T-helper 2 cell treated with Interferon-gamma antibody and Interleukin-4, amounts not matched to agents 5 μg/mL and 100 μg/mL, for 36 hours (primary cell): ENCODE data around the gene NGDN.
A peak's percentile ranks its signal among the peaks of the same experiment; 100 is the strongest.

Experiments used
- DNase-seq: peaks from one replicate; pipeline ENCODE4 v3.0.0; 2021; ENCODE audit warnings: low spot score
- H3K27ac Mint-ChIP-seq: one replicate; pipeline ENCODE4 v1.8.0; 2021; ENCODE audit warnings: mild to moderate bottlenecking, mixed read lengths
- H3K27me3 Mint-ChIP-seq: one replicate; pipeline ENCODE4 v1.8.0; 2021; ENCODE audit warnings: low read depth, mixed read lengths
- H3K36me3 Mint-ChIP-seq: one replicate; pipeline ENCODE4 v1.8.0; 2021; ENCODE audit warnings: low read depth, mixed read lengths
- H3K4me1 Mint-ChIP-seq: one replicate; pipeline ENCODE4 v1.8.0; 2021; ENCODE audit warnings: low read depth, mixed read lengths
- H3K4me3 Mint-ChIP-seq: one replicate; pipeline ENCODE4 v1.8.0; 2022; ENCODE audit warnings: mild to moderate bottlenecking, moderate library complexity, mixed read lengths
- H3K9me3 Mint-ChIP-seq: one replicate; pipeline ENCODE4 v1.8.0; 2021; ENCODE audit warnings: mixed read lengths

The NGDN gene

GRCh38 chr14:23478109-23478759 is 8.7 kb downstream of the NGDN start:
- no peak overlapping the region for H3K27ac Mint-ChIP-seq

GRCh38 chr14:23481362-23481970 is 12.0 kb downstream of the NGDN start:
- Mint-ChIP-seq H3K4me1 (peaks cover 3% of the 10 kb centered on the region), H3K9me3 (no peaks in the 10 kb centered on the region), H3K4me3 (no peak overlapping the region), H3K36me3 (peaks cover 15% of the 10 kb centered on the region), H3K27me3 (no peaks in the 10 kb centered on the region), H3K27ac (no peak overlapping the region)
- no peak for DNase-seq

More at GRCh38 chr14:23478109-23478759, 8.7 kb downstream of the NGDN start:
- Mint-ChIP-seq H3K4me1 (peaks cover 3% of the 10 kb centered on the region), H3K4me3 (no peak overlapping the region), H3K9me3 (no peaks in the 10 kb centered on the region), H3K36me3 (peaks cover 37% of the 10 kb centered on the region), H3K27me3 (no peaks in the 10 kb centered on the region)
- DNase-seq: peak; percentile 23

GRCh38 chr14:23481979-23482822 is 12.7 kb downstream of the NGDN start:
- DNase-seq: no peak
- Mint-ChIP-seq H3K27me3 (no peaks in the 10 kb centered on the region), H3K36me3 (peaks cover 9% of the 10 kb centered on the region), H3K4me3 (no peak overlapping the region), H3K4me1 (peaks cover 3% of the 10 kb centered on the region), H3K9me3 (no peaks in the 10 kb centered on the region), H3K27ac (no peak overlapping the region)

DNA sequence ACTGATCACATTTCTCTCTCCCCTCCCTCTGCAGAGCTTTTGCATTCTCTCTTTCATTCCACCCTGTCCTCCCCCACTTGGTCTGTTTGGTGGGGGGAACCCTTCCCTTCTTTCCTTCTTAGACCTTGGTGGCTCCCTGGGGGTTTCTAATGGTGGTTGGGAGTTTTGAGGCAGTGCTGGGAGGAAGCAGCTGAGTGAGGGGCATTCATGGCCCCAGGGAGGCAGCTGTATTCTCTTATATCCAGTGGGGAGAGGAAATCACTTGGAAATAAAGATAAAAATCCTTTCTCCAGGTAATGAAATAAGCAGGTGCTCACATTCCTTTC is 13.3 kb downstream of the NGDN start:
- Mint-ChIP-seq H3K4me3 (no peak overlapping the region), H3K27me3 (no peaks in the 10 kb centered on the region), H3K9me3 (no peaks in the 10 kb centered on the region), H3K36me3 (peaks cover 3% of the 10 kb centered on the region), H3K27ac (no peak overlapping the region), H3K4me1 (peaks cover 2% of the 10 kb centered on the region)
- DNase-seq: no peak

DNA sequence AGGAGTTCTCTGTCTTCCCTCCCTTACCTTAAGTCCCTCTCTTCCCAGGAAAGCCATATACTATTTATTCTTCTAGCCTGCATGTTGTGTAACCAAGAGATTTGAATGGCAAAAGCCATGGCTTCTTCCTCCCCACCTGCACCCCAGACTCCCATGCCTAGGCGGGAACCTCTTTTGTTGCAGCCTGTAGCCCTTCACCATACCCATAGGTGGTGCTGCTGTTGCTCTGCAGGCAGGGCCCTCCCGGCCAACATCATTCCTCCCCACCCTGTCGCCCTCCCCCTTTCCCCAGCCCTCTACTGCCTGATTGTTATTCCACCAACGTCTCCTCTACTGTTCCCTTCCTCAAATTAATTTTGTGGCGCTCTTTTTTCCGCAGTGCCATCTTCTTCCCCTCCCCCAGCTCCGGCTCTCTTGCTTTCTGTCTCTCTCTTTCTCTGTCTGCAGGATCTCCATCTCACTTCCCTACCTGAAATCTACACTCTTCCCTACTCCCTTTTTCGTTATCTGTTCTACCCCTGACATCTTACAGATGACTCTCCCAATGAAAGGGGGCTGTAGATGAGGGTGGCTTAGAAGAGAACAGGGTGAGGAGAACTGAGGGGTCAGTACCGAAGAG is 13.8 kb downstream of the NGDN start:
- H3K9me3 Mint-ChIP-seq: no peaks in the 10 kb centered on the region
- no peak for DNase-seq
- H3K4me3 Mint-ChIP-seq: no peak overlapping the region
- H3K36me3 Mint-ChIP-seq: peaks cover 1% of the 10 kb centered on the region
- no peak overlapping the region for H3K27ac Mint-ChIP-seq
- no peaks in the 10 kb centered on the region for H3K27me3 Mint-ChIP-seq
- H3K4me1 Mint-ChIP-seq: peaks cover 1% of the 10 kb centered on the region

DNA sequence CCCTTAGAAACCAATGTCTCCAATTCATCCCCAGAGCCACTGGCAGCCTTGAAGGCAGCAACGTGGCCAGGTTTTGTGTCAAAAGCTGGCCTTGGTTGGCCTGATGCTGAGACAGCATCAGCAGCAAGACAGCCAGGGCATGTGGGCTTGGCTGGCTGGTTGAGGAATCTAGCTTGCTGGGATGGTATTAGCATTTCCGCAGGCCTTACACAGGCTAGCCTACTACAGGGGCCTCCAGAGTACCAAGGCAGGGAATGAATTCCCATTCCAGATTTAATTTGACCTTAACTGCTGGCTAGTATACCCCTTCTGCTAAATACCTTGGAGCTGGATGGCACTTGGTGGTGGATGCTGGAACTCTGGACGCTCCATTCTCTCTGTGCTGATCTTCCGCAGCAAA is 15.8 kb downstream of the NGDN start:
- DNase-seq: no peak
- Mint-ChIP-seq H3K27ac (no peak overlapping the region), H3K4me1 (no peaks in the 10 kb centered on the region), H3K9me3 (no peaks in the 10 kb centered on the region), H3K36me3 (no peaks in the 10 kb centered on the region), H3K27me3 (no peaks in the 10 kb centered on the region), H3K4me3 (no peak overlapping the region)

DNA sequence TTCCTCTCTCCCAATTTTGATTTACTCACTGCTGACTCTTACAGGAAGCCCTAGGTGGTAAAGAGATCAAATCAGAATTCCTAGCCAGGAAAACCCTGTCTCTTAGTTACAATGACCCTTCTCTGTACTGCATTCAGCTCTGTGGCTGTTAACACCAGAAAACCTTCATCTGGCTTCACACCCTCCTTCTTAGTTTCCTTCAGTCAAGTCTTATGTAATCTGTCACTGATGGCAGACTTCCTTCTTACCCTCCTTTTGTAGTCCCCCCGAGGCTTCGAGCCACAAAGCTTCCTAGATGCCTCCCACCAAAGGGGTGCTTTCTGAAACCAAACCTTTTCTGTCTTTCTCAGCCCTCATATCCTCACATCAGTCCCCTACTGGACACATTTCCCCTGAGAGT is 16.5 kb downstream of the NGDN start:
- H3K4me3 Mint-ChIP-seq: no peak overlapping the region
- H3K4me1 Mint-ChIP-seq: no peaks in the 10 kb centered on the region
- H3K9me3 Mint-ChIP-seq: no peaks in the 10 kb centered on the region
- H3K27me3 Mint-ChIP-seq: no peaks in the 10 kb centered on the region
- no peaks in the 10 kb centered on the region for H3K36me3 Mint-ChIP-seq
- no peak for DNase-seq
- H3K27ac Mint-ChIP-seq: no peak overlapping the region

- no peak overlapping the region for H3K27ac Mint-ChIP-seq
- no peaks in the 10 kb centered on the region for H3K36me3 Mint-ChIP-seq
- H3K4me3 Mint-ChIP-seq: no peak overlapping the region
- no peaks in the 10 kb centered on the region for H3K27me3 Mint-ChIP-seq
- no peaks in the 10 kb centered on the region for H3K9me3 Mint-ChIP-seq
- no peak for DNase-seq
- H3K4me1 Mint-ChIP-seq: no peaks in the 10 kb centered on the region
Observed at GRCh38 chr14:23487216-23487615, 17.7 kb downstream of the NGDN start.

GRCh38 chr14:23492618-23493272 is 23.2 kb downstream of the NGDN start:
- H3K9me3 Mint-ChIP-seq: no peaks in the 10 kb centered on the region
- no peak for DNase-seq
- no peak overlapping the region for H3K27ac Mint-ChIP-seq
- no peaks in the 10 kb centered on the region for H3K36me3 Mint-ChIP-seq
- no peaks in the 10 kb centered on the region for H3K4me1 Mint-ChIP-seq
- H3K27me3 Mint-ChIP-seq: no peaks in the 10 kb centered on the region
- no peak overlapping the region for H3K4me3 Mint-ChIP-seq

DNA sequence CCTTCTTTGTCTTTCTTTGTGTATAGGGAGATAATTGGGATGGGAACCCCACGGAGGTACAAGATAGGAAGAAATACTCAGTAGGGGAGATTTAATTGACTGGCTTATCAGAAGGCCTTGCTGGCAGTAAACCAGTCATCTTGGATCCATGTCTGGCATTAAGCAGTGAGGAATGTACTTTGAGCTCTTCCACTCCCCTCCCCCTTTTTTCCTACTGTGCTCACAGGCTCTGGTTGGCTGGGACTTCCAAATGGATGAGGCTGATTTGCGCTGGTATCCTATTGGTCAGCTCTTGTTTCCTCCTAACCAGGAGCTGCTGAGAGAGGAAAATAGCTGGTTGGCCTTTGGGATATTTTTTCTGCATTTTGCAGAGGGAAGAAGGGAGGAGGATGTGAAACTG is 24.7 kb downstream of the NGDN start:
- Mint-ChIP-seq H3K4me1 (no peaks in the 10 kb centered on the region), H3K27me3 (no peaks in the 10 kb centered on the region), H3K9me3 (no peaks in the 10 kb centered on the region), H3K27ac (no peak overlapping the region), H3K4me3 (no peak overlapping the region), H3K36me3 (no peaks in the 10 kb centered on the region)
- DNase-seq: no peak

- Mint-ChIP-seq H3K9me3 (no peaks in the 10 kb centered on the region), H3K27me3 (no peaks in the 10 kb centered on the region), H3K4me3 (peak overlapping the region; percentile 66), H3K36me3 (no peaks in the 10 kb centered on the region), H3K27ac (peak overlapping the region; percentile 37), H3K4me1 (peaks cover 2% of the 10 kb centered on the region)
- DNase-seq: no peak
Observed at GRCh38 chr14:23512156-23512555, 42.7 kb downstream of the NGDN start.

- H3K27ac Mint-ChIP-seq: no peak overlapping the region
- no peaks in the 10 kb centered on the region for H3K9me3 Mint-ChIP-seq
- DNase-seq: no peak
- H3K4me3 Mint-ChIP-seq: no peak overlapping the region
- H3K4me1 Mint-ChIP-seq: peaks cover 2% of the 10 kb centered on the region
- no peaks in the 10 kb centered on the region for H3K27me3 Mint-ChIP-seq
- no peaks in the 10 kb centered on the region for H3K36me3 Mint-ChIP-seq
Observed at GRCh38 chr14:23513005-23513817, 43.7 kb downstream of the NGDN start.
